Measurements from ENCODE around the gene SIT1.

DNA sequence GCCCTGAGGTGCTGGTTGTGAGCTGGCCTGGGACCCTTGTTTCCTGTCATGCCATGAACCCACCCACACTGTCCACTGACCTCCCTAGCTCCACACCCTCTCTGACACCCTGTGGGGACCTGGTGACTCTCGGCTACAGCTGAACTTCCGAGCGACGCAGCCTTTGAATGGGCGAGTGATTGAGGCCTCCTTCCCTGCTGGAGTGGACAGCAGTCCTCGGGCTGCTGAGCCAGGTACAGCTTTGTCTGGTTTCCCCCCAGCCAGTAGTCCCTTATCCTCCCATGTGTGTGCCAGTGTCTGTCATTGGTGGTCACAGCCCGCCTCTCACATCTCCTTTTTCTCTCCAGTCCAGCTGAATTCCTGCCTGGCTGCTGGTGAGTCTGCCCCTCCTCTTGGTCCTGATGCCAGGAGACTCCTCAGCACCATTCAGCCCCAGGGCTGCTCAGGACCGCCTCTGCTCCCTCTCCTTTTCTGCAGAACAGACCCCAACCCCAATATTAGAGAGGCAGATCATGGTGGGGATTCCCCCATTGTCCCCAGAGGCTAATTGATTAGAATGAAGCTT lies 29.1 kb upstream of the SIT1 start:
- TF ChIP-seq CTCF (conservative IDR thresholded peaks at IDR 0.05; ENCODE audit: low read depth in 2 of 2) (no peak), EZH2phosphoT487 (IDR thresholded peaks at IDR 0.05; ENCODE audit: unreplicated experiment) (no peak), ZNF331 (CRISPR knock-in tag; IDR thresholded peaks at IDR 0.05; ENCODE audit: low read depth) (no peak), EZH2 (IDR thresholded peaks at IDR 0.05; ENCODE audit: low read depth, unreplicated experiment) (no peak), POLR2AphosphoS5 (IDR thresholded peaks at IDR 0.05; ENCODE audit: low read depth) (no peak), JUNB (IDR thresholded peaks at IDR 0.05; ENCODE audit: unreplicated experiment) (no peak), STAT1 (IDR thresholded peaks at IDR 0.05; ENCODE audit: unreplicated experiment) (no peak), CREB1 (CRISPR knock-in tag; IDR thresholded peaks at IDR 0.05; ENCODE audit: low read depth) (no peak), NANOG (IDR thresholded peaks at IDR 0.05; ENCODE audit: borderline replicate concordance) (no peak), ZNF114 (CRISPR knock-in tag; IDR thresholded peaks at IDR 0.05) (no peak)
- TF ChIP-seq, protein P1, sequence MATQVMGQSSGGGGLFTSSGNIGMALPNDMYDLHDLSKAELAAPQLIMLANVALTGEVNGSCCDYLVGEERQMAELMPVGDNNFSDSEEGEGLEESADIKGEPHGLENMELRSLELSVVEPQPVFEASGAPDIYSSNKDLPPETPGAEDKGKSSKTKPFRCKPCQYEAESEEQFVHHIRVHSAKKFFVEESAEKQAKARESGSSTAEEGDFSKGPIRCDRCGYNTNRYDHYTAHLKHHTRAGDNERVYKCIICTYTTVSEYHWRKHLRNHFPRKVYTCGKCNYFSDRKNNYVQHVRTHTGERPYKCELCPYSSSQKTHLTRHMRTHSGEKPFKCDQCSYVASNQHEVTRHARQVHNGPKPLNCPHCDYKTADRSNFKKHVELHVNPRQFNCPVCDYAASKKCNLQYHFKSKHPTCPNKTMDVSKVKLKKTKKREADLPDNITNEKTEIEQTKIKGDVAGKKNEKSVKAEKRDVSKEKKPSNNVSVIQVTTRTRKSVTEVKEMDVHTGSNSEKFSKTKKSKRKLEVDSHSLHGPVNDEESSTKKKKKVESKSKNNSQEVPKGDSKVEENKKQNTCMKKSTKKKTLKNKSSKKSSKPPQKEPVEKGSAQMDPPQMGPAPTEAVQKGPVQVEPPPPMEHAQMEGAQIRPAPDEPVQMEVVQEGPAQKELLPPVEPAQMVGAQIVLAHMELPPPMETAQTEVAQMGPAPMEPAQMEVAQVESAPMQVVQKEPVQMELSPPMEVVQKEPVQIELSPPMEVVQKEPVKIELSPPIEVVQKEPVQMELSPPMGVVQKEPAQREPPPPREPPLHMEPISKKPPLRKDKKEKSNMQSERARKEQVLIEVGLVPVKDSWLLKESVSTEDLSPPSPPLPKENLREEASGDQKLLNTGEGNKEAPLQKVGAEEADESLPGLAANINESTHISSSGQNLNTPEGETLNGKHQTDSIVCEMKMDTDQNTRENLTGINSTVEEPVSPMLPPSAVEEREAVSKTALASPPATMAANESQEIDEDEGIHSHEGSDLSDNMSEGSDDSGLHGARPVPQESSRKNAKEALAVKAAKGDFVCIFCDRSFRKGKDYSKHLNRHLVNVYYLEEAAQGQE (IDR thresholded peaks at IDR 0.05; ENCODE audit: unreplicated experiment), result no peak
- TF ChIP-seq, protein P2, sequence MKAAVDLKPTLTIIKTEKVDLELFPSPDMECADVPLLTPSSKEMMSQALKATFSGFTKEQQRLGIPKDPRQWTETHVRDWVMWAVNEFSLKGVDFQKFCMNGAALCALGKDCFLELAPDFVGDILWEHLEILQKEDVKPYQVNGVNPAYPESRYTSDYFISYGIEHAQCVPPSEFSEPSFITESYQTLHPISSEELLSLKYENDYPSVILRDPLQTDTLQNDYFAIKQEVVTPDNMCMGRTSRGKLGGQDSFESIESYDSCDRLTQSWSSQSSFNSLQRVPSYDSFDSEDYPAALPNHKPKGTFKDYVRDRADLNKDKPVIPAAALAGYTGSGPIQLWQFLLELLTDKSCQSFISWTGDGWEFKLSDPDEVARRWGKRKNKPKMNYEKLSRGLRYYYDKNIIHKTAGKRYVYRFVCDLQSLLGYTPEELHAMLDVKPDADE (IDR thresholded peaks at IDR 0.05), result no peak
- TF ChIP-seq, protein P3, sequence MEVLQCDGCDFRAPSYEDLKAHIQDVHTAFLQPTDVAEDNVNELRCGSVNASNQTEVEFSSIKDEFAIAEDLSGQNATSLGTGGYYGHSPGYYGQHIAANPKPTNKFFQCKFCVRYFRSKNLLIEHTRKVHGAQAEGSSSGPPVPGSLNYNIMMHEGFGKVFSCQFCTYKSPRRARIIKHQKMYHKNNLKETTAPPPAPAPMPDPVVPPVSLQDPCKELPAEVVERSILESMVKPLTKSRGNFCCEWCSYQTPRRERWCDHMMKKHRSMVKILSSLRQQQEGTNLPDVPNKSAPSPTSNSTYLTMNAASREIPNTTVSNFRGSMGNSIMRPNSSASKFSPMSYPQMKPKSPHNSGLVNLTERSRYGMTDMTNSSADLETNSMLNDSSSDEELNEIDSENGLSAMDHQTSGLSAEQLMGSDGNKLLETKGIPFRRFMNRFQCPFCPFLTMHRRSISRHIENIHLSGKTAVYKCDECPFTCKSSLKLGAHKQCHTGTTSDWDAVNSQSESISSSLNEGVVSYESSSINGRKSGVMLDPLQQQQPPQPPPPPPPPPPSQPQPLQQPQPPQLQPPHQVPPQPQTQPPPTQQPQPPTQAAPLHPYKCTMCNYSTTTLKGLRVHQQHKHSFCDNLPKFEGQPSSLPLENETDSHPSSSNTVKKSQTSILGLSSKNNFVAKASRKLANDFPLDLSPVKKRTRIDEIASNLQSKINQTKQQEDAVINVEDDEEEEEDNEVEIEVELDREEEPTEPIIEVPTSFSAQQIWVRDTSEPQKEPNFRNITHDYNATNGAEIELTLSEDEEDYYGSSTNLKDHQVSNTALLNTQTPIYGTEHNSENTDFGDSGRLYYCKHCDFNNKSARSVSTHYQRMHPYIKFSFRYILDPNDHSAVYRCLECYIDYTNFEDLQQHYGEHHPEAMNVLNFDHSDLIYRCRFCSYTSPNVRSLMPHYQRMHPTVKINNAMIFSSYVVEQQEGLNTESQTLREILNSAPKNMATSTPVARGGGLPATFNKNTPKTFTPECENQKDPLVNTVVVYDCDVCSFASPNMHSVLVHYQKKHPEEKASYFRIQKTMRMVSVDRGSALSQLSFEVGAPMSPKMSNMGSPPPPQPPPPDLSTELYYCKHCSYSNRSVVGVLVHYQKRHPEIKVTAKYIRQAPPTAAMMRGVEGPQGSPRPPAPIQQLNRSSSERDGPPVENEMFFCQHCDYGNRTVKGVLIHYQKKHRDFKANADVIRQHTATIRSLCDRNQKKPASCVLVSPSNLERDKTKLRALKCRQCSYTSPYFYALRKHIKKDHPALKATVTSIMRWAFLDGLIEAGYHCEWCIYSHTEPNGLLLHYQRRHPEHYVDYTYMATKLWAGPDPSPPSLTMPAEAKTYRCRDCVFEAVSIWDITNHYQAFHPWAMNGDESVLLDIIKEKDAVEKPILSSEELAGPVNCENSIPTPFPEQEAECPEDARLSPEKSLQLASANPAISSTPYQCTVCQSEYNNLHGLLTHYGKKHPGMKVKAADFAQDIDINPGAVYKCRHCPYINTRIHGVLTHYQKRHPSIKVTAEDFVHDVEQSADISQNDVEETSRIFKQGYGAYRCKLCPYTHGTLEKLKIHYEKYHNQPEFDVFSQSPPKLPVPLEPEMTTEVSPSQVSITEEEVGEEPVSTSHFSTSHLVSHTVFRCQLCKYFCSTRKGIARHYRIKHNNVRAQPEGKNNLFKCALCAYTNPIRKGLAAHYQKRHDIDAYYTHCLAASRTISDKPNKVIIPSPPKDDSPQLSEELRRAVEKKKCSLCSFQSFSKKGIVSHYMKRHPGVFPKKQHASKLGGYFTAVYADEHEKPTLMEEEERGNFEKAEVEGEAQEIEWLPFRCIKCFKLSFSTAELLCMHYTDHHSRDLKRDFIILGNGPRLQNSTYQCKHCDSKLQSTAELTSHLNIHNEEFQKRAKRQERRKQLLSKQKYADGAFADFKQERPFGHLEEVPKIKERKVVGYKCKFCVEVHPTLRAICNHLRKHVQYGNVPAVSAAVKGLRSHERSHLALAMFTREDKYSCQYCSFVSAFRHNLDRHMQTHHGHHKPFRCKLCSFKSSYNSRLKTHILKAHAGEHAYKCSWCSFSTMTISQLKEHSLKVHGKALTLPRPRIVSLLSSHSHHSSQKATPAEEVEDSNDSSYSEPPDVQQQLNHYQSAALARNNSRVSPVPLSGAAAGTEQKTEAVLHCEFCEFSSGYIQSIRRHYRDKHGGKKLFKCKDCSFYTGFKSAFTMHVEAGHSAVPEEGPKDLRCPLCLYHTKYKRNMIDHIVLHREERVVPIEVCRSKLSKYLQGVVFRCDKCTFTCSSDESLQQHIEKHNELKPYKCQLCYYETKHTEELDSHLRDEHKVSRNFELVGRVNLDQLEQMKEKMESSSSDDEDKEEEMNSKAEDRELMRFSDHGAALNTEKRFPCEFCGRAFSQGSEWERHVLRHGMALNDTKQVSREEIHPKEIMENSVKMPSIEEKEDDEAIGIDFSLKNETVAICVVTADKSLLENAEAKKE (CRISPR knock-in tag; IDR thresholded peaks at IDR 0.05), result no peak

Data from GM23338 (cell line).